OCI-LY1 (cell line): ENCODE measurements around the gene ANKRD53.

ENCODE experiments used
- EZH2 ChIP-seq: fragments of 200-600 bp; sonication (generic), shearing (Covaris generic); IDR thresholded peaks from 2 replicates; pipeline ENCODE4 v1.8.0; 2017; ENCODE audit warnings: borderline replicate concordance, mixed run types, mild to moderate bottlenecking, antibody characterized with exemption, low read length, moderate library complexity, mixed read lengths
- TF ChIP-seq, protein P1 (sequence below): fragments of 200-600 bp; sonication (generic), shearing (Covaris generic); IDR thresholded peaks from 2 replicates; pipeline ENCODE4 v1.5.1; 2017; ENCODE audit warnings: mild to moderate bottlenecking, antibody characterized with exemption, low read length, moderate library complexity, mixed read lengths

DNA sequence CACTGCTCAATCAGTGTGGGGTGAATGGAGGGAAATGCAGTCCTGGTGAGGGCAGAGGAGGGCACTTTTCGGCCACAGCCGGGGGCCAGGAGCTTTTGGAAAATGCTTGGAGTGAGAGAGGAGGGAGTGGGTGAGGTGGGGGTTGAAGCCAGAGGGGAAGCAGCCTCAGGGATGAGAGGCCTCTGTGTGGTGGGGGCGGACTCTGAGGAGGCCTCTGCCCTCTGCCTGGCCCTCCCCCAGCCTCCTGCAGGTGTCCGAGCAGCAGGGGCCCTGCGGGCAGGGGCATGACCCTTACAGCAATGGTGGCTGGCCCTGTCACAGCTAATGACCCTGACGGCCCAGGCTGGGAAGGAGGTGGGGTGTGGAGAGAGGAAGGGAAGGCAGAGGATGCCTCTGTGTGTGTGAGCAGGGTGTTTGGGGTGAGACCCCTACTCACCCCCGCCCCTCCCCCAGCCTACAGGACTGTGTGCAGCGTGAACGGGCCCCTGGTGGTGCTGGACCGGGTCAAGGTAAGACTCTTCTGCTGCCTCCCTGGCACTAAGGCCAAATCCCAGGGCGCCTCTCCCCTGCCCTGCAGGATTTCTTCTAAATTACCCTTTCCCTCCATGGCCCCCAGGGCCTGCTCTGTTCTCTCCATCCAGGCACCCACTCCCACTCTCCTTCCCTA, 35.1 kb upstream of the ANKRD53 start:
- TF ChIP-seq, protein P1, sequence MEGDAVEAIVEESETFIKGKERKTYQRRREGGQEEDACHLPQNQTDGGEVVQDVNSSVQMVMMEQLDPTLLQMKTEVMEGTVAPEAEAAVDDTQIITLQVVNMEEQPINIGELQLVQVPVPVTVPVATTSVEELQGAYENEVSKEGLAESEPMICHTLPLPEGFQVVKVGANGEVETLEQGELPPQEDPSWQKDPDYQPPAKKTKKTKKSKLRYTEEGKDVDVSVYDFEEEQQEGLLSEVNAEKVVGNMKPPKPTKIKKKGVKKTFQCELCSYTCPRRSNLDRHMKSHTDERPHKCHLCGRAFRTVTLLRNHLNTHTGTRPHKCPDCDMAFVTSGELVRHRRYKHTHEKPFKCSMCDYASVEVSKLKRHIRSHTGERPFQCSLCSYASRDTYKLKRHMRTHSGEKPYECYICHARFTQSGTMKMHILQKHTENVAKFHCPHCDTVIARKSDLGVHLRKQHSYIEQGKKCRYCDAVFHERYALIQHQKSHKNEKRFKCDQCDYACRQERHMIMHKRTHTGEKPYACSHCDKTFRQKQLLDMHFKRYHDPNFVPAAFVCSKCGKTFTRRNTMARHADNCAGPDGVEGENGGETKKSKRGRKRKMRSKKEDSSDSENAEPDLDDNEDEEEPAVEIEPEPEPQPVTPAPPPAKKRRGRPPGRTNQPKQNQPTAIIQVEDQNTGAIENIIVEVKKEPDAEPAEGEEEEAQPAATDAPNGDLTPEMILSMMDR, result no peak
- no peak for TF ChIP-seq EZH2
